Pancreas (tissue), 10 donors: ENCODE measurements around the gene SLC35C1. TPM values are rescaled to one million over a fixed set of nuclear protein-coding genes. Genes with fewer than 3 reads are reported as not detected.

Source experiments
- ATAC-seq, 4 donors: fragments of 200-7000 bp; cut with Tn5 transposase; one replicate each; pipeline versions ENCODE4 v1.8.0 to v1.9.1; 2020; ENCODE audit warnings: mild to moderate bottlenecking in 4 of 4, moderate library complexity in 4 of 4
- DNase-seq, 6 donors: peaks; one replicate each; pipeline ENCODE4 v3.0.0-alpha.2; 2020
- FAIRE-seq: peaks from 2 replicates; lab custom pipeline; 2012; peaks lifted over from hg19 to GRCh38; lab: Jason Lieb, UNC
- H3K27ac ChIP-seq, 4 donors: fragments of 200-600 bp; sonication (generic); 1 replicate in 3 of 4; 2 replicates in 1 of 4; pipeline versions ENCODE4 v1.5.0 to v1.8.0; 2020
- H3K27me3 ChIP-seq, 4 donors: fragments of 200-600 bp; one replicate each; pipeline ENCODE4 v1.8.0; 2021
- H3K36me3 ChIP-seq, 3 donors: fragments of 200-600 bp; sonication (generic) in 1 of 3; one replicate each; pipeline versions ENCODE4 v1.5.0 to v1.8.0; 2020 to 2021
- H3K4me1 ChIP-seq, 3 donors: fragments of 200-600 bp; one replicate each; pipeline ENCODE4 v1.8.0; 2021
- H3K4me3 ChIP-seq, 4 donors: fragments of 200-600 bp; sonication (generic) in 2 of 4; one replicate each; pipeline versions ENCODE4 v1.5.0 to v1.8.0; 2020 to 2021
- H3K9me3 ChIP-seq, 4 donors: fragments of 200-600 bp; one replicate each; pipeline ENCODE4 v1.8.0; 2021
- CTCF ChIP-seq, 4 donors: fragments of 200-600 bp; sonication (generic) in 3 of 4; IDR thresholded peaks; one replicate each; pipeline versions ENCODE4 v1.5.0 to v1.8.0; 2021; ENCODE audit warnings: antibody characterized with exemption in 4 of 4
- WGBS, 2 donors: extraction: QIAGEN DNeasy Blood & Tissue Kit; methylation state at CpG; one replicate each; pipeline ENCODE4 v1.1.7; 2013; 5-methylcytosine and 5-hydroxymethylcytosine counted together
- intact Hi-C, 3 donors: fragments of 100-400 bp; cut with DNase I; formaldehyde crosslinking; loops; one replicate each; pipeline versions ENCODE4 v1.11.1 to v1.14.2; 2022
- polyA plus RNA-seq, 2 donors: library from polyadenylated mRNA; stranded (reverse); fragments of 200-250 nt; gene quantifications; one replicate each; pipeline ENCODE4 v1.2.3, GENCODE V29; 2013
- total RNA-seq, 6 donors: library from RNA; stranded (reverse); fragmentation: NEBNext Ultra II Directional in 4 of 6; extraction: Animal tissue kit (Norgen Biotek cat#: 25700) in 4 of 6; gene quantifications; one replicate each; pipeline versions ENCODE4 v1.2.1 to v1.2.4, GENCODE V29; 2021 to 2023
- donor health status: healthy with polysubstance abuse.
- donor health status: DM: no; HTN: no; CAD: no; lungs with moderate emphysema.
- donor health status: DM: no; HTN: no; CAD: no.
- donor health status: control.
- donor health status: control.
- donor health status: Bipolar disorder and iron deficiency.
- donor health status: DM: yes; HTN: yes; CAD: no.
- donor health status: DM: no; HTN: no; CAD: no.
- donor health status: DM: no; HTN: no; CAD: no.
- donor health status: DM: yes; HTN: yes; CAD: no.

Gene SLC35C1
- total and polyA plus RNA-seq, 8 donors, result 5.4 to 14.2 (median 7.5) TPM

GRCh38 chr11:45843158-45843924, 38.4 kb downstream of the SLC35C1 start:
- TF ChIP-seq CTCF (IDR thresholded peaks at IDR 0.05), result peak; percentile 88 to 96 (median 91)

DNA sequence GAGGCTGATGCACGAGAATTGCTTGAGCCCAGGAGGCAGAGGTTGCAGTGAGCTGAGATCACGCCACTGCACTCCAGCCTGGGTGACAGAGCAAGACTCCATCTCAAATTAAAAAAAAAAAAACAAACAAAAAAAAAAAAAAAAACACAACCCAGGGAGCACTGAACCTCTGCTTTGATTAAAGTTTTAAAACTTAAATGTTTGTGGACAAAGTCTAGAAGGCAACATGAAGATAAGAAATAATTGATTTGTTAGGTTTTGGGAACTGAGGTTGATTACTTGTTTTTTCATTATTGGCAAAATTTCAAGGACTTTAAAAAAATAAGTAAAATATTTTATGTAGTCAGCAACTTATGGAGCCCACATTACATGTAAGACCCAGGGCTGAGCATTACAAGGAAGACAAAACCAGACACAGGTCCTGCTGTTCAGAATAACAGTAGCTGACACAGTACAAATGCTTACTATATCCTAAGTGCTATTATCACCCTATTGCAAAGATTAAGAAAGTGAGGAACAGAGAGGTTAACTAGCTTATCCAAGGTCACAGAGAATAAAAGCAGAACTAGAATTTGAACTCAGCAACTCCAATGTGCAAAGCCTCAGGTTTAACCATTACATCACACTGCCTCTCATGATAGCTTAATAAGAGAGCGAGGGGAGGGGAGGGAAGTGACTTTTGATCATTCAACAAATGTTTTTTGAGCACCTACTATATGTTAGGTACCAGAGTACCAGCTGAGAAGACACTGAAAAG, 40.1 kb downstream of the SLC35C1 start:
- Histone ChIP-seq H3K27me3 (no peaks in the 10 kb centered on the region), H3K4me3 (no peak overlapping the region), H3K36me3 (no peaks in the 10 kb centered on the region), H3K27ac (no peak overlapping the region), H3K9me3 (no peaks in the 10 kb centered on the region), H3K4me1 (peaks cover 14 to 20% (median 19%) of the 10 kb centered on the region in 3 donors)
- no peak for TF ChIP-seq CTCF (IDR thresholded peaks at IDR 0.05)
- no peak for ATAC-seq
- DNase-seq, result no peak
- intact Hi-C loops, result no loop called here
- WGBS, 2 donors, result 76 to 79% methylated on average over 3 of the region's 3 CpGs
- no peak for FAIRE-seq

More at GRCh38 chr11:45843158-45843924, 38.4 kb downstream of the SLC35C1 start:
- Histone ChIP-seq H3K4me1 (peaks cover 4 to 11% (median 6%) of the 10 kb centered on the region in 3 donors), H3K27me3 (no peaks in the 10 kb centered on the region), H3K27ac (peak overlapping the region; percentile 85 to 97 (median 89)), H3K4me3 (peak overlapping the region in 1 of 4 donors; percentile 31), H3K9me3 (no peaks in the 10 kb centered on the region), H3K36me3 (no peaks in the 10 kb centered on the region)
- ATAC-seq (peak; percentile 55 to 74 (median 72)), DNase-seq (peak; percentile 92 to 96 (median 92)), FAIRE-seq (peak; percentile 37)
- intact Hi-C loops, result no loop called here
- 2 to 4% methylated on average over 22 of the region's 22 CpGs for WGBS, 2 donors

DNA sequence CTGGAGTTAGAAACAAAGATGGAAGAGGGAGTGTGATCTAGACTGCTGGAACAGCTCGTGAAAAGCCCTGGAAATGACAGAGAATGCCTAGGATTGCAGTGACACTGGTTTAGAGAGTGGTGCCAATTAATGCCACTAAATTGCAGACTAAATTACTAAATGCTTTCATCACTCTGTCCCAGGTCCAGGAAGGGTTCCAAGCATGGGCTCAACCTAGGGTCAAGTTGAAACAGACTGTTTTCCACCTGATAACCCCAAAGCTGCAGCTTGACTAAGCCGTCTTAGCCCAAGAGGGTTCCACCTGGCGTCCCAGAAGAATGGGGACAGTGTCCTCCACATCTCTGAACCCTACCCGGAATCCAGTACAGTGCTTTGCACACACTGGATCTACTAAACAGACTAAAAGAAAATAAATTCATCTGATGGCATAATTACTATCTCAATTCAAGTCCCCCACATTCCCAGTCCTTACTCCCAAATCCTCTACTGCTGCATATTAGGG, 41.3 kb downstream of the SLC35C1 start:
- H3K4me1 ChIP-seq, result peaks cover 17 to 31% (median 29%) of the 10 kb centered on the region in 3 donors
- no peak for FAIRE-seq
- 77 to 84% methylated on average over 4 of the region's 4 CpGs for WGBS, 2 donors
- DNase-seq, result no peak
- H3K27me3 ChIP-seq, result no peaks in the 10 kb centered on the region
- no peak for TF ChIP-seq CTCF (IDR thresholded peaks at IDR 0.05)
- no peak for ATAC-seq
- no peaks in the 10 kb centered on the region for H3K9me3 ChIP-seq
- no peaks in the 10 kb centered on the region for H3K36me3 ChIP-seq
- intact Hi-C loops, result no loop called here
- peak overlapping the region; percentile 74 to 95 (median 88) for H3K27ac ChIP-seq
- no peak overlapping the region for H3K4me3 ChIP-seq

DNA sequence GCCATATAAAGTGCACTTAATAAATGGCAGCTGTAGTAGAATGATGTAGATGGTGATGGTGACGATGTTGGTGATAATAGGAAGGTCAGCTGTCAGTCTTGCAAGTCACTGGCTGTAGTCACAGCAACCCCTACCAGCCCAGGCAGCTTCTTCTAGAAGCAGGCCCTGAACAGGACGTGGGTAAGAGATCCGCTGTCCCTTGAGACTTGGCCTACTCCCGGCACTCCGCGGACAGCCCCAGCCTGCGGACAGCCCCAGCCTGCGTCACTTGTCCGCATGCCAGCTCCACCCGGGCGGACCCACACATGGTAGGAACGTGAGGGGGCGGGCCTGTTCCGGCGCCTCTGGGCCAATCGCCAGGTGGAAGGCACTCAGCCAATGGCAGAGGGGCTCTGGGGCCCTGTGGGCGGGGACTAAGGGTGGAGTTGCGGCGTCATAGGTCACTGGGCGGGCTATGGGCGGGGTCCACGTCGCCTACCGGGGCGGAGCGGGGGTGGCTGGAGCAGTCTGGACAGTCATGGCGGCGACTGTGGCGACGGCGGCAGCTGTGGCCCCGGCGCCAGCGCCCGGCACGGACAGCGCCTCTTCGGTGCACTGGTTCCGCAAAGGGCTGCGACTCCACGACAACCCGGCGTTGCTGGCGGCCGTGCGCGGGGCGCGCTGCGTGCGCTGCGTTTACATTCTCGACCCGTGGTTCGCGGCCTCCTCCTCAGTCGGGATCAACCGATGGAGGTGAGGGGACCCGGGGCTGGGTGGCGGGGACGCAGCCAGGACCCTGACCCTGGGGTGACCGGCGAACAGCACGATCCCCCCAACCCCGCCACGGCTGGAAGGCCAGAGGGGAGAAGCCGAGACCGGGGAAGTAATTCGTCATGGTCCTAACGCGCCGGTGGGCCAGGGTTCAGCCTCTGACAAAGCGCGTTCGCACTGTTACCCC, 42.3 kb downstream of the SLC35C1 start, which contains the start of gene CRY2:
Gene CRY2 (plus strand): TSS at position 502 of the 937 bp plus-strand sequence. CDS start 16 bp downstream, at position 518.
- Histone ChIP-seq H3K9me3 (no peaks in the 10 kb centered on the region), H3K36me3 (no peaks in the 10 kb centered on the region), H3K27me3 (no peaks in the 10 kb centered on the region), H3K27ac (peak within 1 kb of the TSS; percentile 89 to 95 (median 92)), H3K4me3 (peak within 1 kb of the TSS; percentile 63 to 92 (median 80)), H3K4me1 (peaks cover 27 to 40% (median 39%) of the 10 kb centered on the region in 3 donors)
- ATAC-seq (peak; percentile 89 to 95 (median 91)), DNase-seq (peak; percentile 99 to 100 (median 100)), FAIRE-seq (peak; percentile 63)
- TF ChIP-seq CTCF (IDR thresholded peaks at IDR 0.05), result no peak
- intact Hi-C loops, result no loop called here
- WGBS, 2 donors, result 0% methylated on average over 65 to 75 of the region's 75 CpGs
